DOHH2 (cell line): Measurements from ENCODE around the gene CDK2.
A peak's percentile ranks its signal among the peaks of the same experiment; 100 is the strongest.
"Not testable (repeated sequence)": the region's sequence is repeated elsewhere in the genome, so short reads cannot be mapped to it uniquely, and the experiment has no call there.

Experiments
- H3F3A ChIP-seq: fragments of 200-600 bp; sonication (generic), shearing (Covaris generic); 2 replicates; pipeline ENCODE4 v1.6.0; 2016; ENCODE audit warnings: antibody characterized with exemption, mild to moderate bottlenecking; ENCODE audit not compliant: control insufficient read depth, insufficient read depth
- H3K27ac ChIP-seq: fragments of 200-600 bp; sonication (generic); 2 replicates; pipeline ENCODE4 v1.5.1; 2014; ENCODE audit warnings: low read depth, mild to moderate bottlenecking, low read length, moderate library complexity
- H3K27me3 ChIP-seq: fragments of 200-600 bp; sonication (generic); 2 replicates; pipeline ENCODE4 v1.6.1; 2014; ENCODE audit warnings: mild to moderate bottlenecking, low read length, mixed read lengths; ENCODE audit not compliant: control insufficient read depth
- H3K36me3 ChIP-seq: fragments of 200-600 bp; sonication (generic); 2 replicates; pipeline ENCODE4 v1.6.1; 2014; ENCODE audit warnings: mild to moderate bottlenecking, low read length, moderate library complexity, mixed read lengths; ENCODE audit not compliant: control insufficient read depth
- H3K4me1 ChIP-seq: fragments of 200-600 bp; sonication (generic); 2 replicates; pipeline ENCODE4 v1.6.1; 2014; ENCODE audit warnings: mild to moderate bottlenecking, low read length, mixed read lengths; ENCODE audit not compliant: control insufficient read depth
- H3K4me2 ChIP-seq: fragments of 200-600 bp; sonication (generic); 2 replicates; pipeline ENCODE4 v1.6.0; 2014; ENCODE audit warnings: mild to moderate bottlenecking, low read length, moderate library complexity
- H3K4me3 ChIP-seq: fragments of 200-600 bp; sonication (generic); 2 replicates; pipeline ENCODE4 v1.5.1; 2014; ENCODE audit warnings: mild to moderate bottlenecking, low read length, mixed read lengths
- H3K79me2 ChIP-seq: fragments of 200-600 bp; sonication (generic); 2 replicates; pipeline ENCODE4 v1.6.1; 2014; ENCODE audit warnings: mild to moderate bottlenecking, low read length, mixed read lengths; ENCODE audit not compliant: control insufficient read depth
- H3K9me2 ChIP-seq: fragments of 200-600 bp; sonication (generic); replicated peaks from 2 replicates; pipeline ENCODE4 v1.6.1; 2014; ENCODE audit warnings: mild to moderate bottlenecking, low read length, mixed read lengths; ENCODE audit not compliant: control insufficient read depth
- H3K9me3 ChIP-seq: fragments of 200-600 bp; sonication (generic); 2 replicates; pipeline ENCODE4 v1.6.1; 2014; ENCODE audit warnings: antibody characterized with exemption, low read length, mixed read lengths; ENCODE audit not compliant: control insufficient read depth, insufficient read depth
- H4K20me1 ChIP-seq: fragments of 200-600 bp; sonication (generic); 2 replicates; pipeline ENCODE4 v1.6.0; 2014; ENCODE audit warnings: low read depth, mild to moderate bottlenecking, antibody characterized with exemption, low read length, moderate library complexity; ENCODE audit not compliant: control insufficient read depth, insufficient read depth
- CTCF ChIP-seq: fragments of 200-600 bp; sonication (generic); IDR thresholded peaks from one replicate; pipeline ENCODE4 v1.5.1; 2014; ENCODE audit warnings: antibody characterized with exemption, mild to moderate bottlenecking, low read depth, low read length; ENCODE audit not compliant: poor library complexity, severe bottlenecking
- EZH2phosphoT487 ChIP-seq: fragments of 200-600 bp; sonication (generic); IDR thresholded peaks from 2 replicates; pipeline ENCODE4 v1.6.1; 2017; ENCODE audit warnings: borderline replicate concordance, mild to moderate bottlenecking, antibody characterized with exemption, low read length, moderate library complexity, mixed read lengths

The CDK2 gene

GRCh38 chr12:55966408-55967281 is at the start of gene CDK2:
CDK2 (plus strand) TSS chr12:55966830; CDS start chr12:55967009, 179 bp downstream.
- Histone ChIP-seq H3K4me2 (peak within 1 kb of the TSS; percentile 94), H3K4me1 (peaks cover 24% of the 10 kb centered on the region), H3F3A (0 out of 2 replicates have a peak, but pooled peaks cover 1% of the 10 kb centered on the region), H3K79me2 (peaks cover 19% of the 10 kb centered on the region), H3K36me3 (peaks cover 45% of the 10 kb centered on the region), H3K27ac (peak within 1 kb of the TSS; percentile 47), H3K27me3 (no peaks in the 10 kb centered on the region), H3K4me3 (peak within 1 kb of the TSS; percentile 90), H4K20me1 (no peaks in the 10 kb centered on the region), H3K9me3 (no peaks in the 10 kb centered on the region), H3K9me2 (no peaks in the 10 kb centered on the region)
- TF ChIP-seq CTCF (no peak), EZH2phosphoT487 (no peak)

GRCh38 chr12:55919032-55919431 is 47.6 kb upstream of the CDK2 start:
- H3K4me3 ChIP-seq, H3F3A ChIP-seq, H3K9me3 ChIP-seq, H3K27ac ChIP-seq, H3K4me2 ChIP-seq, H3K27me3 ChIP-seq, H3K9me2 ChIP-seq, H4K20me1 ChIP-seq: not testable (repeated sequence)
- H3K4me1 ChIP-seq: peaks cover 10% of the 10 kb centered on the region
- H3K36me3 ChIP-seq: peaks cover 63% of the 10 kb centered on the region
- peaks cover 98% of the 10 kb centered on the region for H3K79me2 ChIP-seq

- H3F3A ChIP-seq: peaks cover 4% of the 10 kb centered on the region
- no peaks in the 10 kb centered on the region for H3K27me3 ChIP-seq
- H3K27ac ChIP-seq: no peak overlapping the region
- H3K9me3 ChIP-seq: no peaks in the 10 kb centered on the region
- H3K4me3 ChIP-seq: no peak overlapping the region
- no peaks in the 10 kb centered on the region for H4K20me1 ChIP-seq
- TF ChIP-seq EZH2phosphoT487: no peak
- TF ChIP-seq CTCF: no peak
- no peaks in the 10 kb centered on the region for H3K9me2 ChIP-seq
- 0 out of 2 replicates have a peak overlapping the region, but pooled peaks have one; percentile 14 for H3K4me2 ChIP-seq
- peaks cover 28% of the 10 kb centered on the region for H3K4me1 ChIP-seq
- peaks cover 67% of the 10 kb centered on the region for H3K36me3 ChIP-seq
- peaks cover 98% of the 10 kb centered on the region for H3K79me2 ChIP-seq
These were observed 44.5 kb upstream of the CDK2 start for GRCh38 chr12:55922126-55922525.

GRCh38 chr12:55923648-55924047 is 43.0 kb upstream of the CDK2 start:
- H3K36me3 ChIP-seq: peaks cover 75% of the 10 kb centered on the region
- H3K4me3 ChIP-seq, H3K4me2 ChIP-seq, H3K27ac ChIP-seq, H3K27me3 ChIP-seq, H4K20me1 ChIP-seq, H3K9me2 ChIP-seq, H3K9me3 ChIP-seq: not testable (repeated sequence)
- peaks cover 96% of the 10 kb centered on the region for H3K79me2 ChIP-seq
- H3K4me1 ChIP-seq: peaks cover 32% of the 10 kb centered on the region
- peaks cover 15% of the 10 kb centered on the region for H3F3A ChIP-seq
